A673 (cell line): ENCODE data around the gene CAB39.

Source experiments
- EZH2 ChIP-seq: fragments of 200-600 bp; sonication (generic); IDR thresholded peaks from 2 replicates; pipeline ENCODE4 v1.6.1; 2017; ENCODE audit warnings: borderline replicate concordance, low read depth, mild to moderate bottlenecking, mixed read lengths, antibody characterized with exemption, low read length; ENCODE audit not compliant: poor library complexity, severe bottlenecking
- TF ChIP-seq, protein P1 (sequence below): fragments of 300-800, 200-600 bp; sonication (generic); conservative IDR thresholded peaks from 2 replicates; pipeline ENCODE4 v1.5.1; 2017; ENCODE audit warnings: low read depth, mild to moderate bottlenecking, antibody characterized with exemption, low read length, moderate library complexity, mixed read lengths

DNA sequence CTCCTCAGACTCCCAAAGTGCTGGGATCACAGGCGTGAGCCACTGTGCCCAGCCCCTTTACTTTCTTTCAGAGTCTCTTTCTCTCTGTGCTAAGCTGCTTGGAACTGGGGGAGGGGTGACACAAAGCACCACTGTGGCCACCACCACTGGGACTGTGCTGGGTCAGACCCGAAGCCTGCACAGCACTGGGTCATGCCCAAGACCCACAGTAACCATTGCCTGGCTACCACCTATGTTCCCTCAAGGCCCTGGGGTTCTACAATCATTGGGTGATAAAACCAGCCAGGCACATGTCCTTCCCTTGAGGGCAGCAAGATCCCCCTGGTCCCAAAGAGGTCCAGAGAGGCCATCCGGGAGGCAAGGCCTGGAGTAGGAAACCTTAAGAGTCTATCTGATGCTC is 9.1 kb upstream of the CAB39 start:
- TF ChIP-seq, protein P1, sequence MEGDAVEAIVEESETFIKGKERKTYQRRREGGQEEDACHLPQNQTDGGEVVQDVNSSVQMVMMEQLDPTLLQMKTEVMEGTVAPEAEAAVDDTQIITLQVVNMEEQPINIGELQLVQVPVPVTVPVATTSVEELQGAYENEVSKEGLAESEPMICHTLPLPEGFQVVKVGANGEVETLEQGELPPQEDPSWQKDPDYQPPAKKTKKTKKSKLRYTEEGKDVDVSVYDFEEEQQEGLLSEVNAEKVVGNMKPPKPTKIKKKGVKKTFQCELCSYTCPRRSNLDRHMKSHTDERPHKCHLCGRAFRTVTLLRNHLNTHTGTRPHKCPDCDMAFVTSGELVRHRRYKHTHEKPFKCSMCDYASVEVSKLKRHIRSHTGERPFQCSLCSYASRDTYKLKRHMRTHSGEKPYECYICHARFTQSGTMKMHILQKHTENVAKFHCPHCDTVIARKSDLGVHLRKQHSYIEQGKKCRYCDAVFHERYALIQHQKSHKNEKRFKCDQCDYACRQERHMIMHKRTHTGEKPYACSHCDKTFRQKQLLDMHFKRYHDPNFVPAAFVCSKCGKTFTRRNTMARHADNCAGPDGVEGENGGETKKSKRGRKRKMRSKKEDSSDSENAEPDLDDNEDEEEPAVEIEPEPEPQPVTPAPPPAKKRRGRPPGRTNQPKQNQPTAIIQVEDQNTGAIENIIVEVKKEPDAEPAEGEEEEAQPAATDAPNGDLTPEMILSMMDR: no peak
- no peak for TF ChIP-seq EZH2
